HG03060 (cell line): ENCODE data around the gene CDC123.
"Not testable (repeated sequence)": the region's sequence is repeated elsewhere in the genome, so short reads cannot be mapped to it uniquely, and the experiment has no call there.

Source experiments
- ATAC-seq: cut with Tn5 transposase; IDR thresholded peaks from one replicate; pipeline ENCODE4 v1.9.1; 2021; ENCODE audit warnings: low read depth, moderate number of reproducible peaks; ENCODE audit not compliant: unreplicated experiment

CDC123 gene

GRCh38 chr10:12228851-12229250, 32.9 kb downstream of the CDC123 start:
- no peak for ATAC-seq

DNA sequence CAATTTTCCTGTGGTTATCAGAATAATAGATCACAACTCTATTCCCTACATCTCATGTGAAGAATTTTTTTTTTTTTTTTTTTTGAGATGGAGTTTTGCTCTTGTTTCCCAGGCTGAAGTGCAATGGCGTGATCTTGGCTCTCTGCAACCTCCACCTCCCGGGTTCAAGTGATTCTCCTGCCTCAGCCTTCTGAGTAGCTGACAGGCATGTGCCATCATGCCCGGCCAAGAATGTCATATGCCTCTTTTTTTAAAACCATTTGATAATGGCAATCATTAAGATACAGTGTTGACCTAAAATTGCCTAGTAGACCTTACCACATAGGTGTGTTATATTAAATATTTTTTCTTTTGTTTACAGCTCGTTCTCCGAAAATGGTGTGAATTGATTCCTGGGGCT, 38.7 kb downstream of the CDC123 start:
- not testable (repeated sequence) for ATAC-seq

GRCh38 chr10:12235116-12235694, 39.2 kb downstream of the CDC123 start:
- ATAC-seq = no peak

DNA sequence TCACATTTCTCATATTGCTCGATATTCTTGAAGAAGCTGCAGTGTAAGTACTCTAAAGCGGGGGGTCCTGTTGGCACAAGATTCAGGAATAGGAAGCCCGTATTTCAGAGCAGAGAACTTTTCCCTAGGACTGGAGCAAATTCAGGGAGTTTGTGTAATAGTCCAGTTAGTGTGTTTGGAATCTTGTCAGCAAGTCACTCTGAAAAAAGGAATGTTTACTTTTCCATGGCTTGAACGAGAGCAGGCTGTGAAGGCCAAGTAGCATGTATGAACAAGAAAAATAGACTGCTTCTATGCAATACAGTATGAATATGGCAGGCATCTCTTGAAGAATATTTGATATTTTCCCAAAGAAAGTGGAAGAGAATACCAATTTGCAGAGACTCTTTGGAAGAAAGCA, 39.8 kb downstream of the CDC123 start:
- ATAC-seq = no peak

DNA sequence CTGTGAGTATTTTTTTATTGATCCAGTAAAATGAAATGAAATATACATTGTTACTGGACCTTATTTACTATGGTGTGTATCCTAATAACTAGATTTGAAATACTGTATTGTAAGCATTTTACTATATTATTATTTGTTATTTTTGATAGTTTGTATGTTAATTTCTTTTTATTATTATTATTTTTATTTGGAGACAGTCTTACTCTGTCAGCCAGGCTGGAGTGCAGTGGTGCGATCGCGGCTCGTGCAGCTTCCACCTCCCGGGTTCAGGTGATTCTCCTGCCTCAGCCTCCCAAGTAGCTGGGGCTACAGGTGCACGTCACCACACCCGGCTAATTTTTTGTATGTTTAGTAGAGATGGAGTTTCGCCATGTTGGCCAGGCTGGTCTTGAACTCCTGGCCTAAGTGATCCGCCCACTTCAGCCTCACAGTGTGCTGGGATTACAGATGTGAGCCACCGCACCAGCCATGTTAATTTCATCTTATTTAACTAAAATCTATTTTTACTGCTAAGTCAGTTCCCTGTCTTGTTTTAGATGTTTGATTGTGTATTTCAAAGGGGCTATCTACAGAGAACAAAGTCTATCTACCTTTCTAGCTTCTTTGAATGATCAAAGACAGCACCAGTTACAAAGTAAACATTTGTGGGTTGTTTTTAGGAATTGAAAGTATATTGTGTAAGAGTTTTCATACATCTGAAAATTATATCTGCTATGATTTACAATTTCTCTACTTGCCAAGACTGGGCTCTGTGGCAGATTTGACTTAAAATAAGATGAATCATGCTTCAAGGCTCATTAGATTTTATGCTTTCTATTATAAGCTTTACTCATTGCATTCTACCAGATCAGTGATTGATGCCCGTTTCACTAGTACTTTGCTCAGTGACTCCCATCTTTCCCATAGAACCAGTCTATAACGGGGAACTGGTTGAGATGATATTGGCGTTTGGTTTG, 41.6 kb downstream of the CDC123 start:
- no peak for ATAC-seq

DNA sequence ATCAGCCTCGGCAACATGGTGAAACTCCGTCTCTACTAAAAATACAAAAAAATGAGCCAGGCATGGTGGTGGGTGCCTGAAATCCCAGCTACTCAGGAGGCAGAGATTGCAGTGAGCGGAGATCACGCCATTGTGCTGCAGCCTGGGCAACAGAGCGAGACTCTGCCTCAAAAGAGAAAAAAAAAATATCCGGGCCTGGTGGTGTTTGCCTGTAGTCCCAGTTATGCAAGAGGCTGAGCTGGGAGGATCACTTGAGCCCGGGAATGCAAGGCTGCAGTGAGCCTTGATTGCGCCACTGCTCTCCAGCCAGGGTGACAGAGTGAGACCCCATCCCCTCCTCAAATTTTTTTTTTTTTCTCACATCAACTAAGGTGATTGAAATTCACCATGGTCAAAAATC, 42.8 kb downstream of the CDC123 start:
- no peak for ATAC-seq

- ATAC-seq = no peak
These were observed 46.0 kb downstream of the CDC123 start for GRCh38 chr10:12241810-12242529.

GRCh38 chr10:12243864-12244620, 48.1 kb downstream of the CDC123 start:
- no peak for ATAC-seq

DNA sequence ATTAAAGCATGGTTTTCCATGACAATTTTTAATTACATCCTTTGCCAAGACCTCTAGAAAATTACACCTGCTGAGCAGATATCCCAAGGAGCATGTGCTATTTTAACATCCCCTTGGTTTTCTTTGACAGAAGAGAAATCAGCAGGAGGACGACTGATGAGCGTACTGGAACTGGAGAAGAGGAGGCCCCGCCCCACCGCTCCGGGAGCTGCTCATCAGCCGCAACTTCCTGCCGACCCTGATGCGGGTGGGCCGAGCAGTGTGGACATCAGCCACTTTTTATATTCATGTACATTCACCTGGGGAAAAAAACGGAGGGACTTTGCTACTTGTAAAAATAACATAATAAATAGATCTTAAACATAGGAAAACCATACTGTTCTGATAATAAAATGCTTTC, 54.2 kb downstream of the CDC123 start:
- ATAC-seq = no peak

- ATAC-seq = not testable (repeated sequence)
These were observed 54.7 kb downstream of the CDC123 start for GRCh38 chr10:12250702-12251101.

DNA sequence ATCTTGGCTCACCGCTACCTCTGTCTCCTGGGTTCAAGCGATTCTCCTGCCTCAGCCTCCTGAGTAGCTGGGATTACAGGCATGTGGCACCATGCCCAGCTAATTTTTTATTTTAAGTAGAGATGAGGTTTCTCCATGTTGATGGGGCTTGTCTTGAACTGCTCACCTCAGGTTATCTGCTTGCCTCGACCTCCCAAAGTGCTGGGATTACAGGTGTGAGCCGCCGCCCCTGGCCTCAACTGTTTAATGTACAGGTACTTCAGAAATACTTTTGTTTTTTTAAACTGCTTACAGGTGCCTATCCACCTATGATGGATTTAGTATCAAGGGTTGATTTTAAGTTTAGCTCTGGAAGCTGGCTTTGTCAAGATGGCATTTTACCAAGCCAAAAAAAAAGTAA, 55.6 kb downstream of the CDC123 start:
- no peak for ATAC-seq

DNA sequence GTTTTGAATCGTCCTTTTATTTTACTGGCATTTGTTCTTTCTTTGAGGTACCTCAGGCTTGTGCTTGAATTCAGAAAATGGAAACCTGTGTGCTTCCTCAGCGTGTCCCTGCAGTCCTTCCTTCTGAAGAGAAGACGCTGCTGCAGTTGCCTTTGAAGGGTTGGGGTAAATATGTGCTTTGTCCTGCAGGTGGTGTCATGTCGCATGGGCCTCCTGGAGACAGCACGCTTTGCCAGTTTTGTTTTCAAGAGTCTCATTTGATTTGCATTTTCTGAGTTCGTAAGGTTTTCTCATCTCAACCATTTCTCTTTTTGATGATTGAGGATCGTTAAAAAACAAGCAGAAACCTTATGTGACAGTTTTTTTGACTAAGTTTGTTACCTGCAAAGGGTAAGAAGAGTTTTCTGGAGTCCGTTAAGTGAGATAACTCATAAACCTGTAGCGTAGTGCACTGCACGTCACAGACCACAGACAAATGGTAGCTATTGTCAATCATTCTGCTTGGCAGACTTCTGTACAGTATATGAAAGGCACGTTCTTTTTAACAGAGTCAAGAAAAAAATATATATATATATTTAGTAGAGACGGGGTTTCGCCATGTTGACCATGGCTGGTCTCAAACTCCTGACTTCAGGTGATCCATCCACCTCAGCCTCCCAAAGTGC, 57.0 kb downstream of the CDC123 start:
- no peak for ATAC-seq

- ATAC-seq = no peak
These were observed 59.1 kb downstream of the CDC123 start for GRCh38 chr10:12255048-12255447.

GRCh38 chr10:12259988-12260387, 64.0 kb downstream of the CDC123 start:
- no peak for ATAC-seq

DNA sequence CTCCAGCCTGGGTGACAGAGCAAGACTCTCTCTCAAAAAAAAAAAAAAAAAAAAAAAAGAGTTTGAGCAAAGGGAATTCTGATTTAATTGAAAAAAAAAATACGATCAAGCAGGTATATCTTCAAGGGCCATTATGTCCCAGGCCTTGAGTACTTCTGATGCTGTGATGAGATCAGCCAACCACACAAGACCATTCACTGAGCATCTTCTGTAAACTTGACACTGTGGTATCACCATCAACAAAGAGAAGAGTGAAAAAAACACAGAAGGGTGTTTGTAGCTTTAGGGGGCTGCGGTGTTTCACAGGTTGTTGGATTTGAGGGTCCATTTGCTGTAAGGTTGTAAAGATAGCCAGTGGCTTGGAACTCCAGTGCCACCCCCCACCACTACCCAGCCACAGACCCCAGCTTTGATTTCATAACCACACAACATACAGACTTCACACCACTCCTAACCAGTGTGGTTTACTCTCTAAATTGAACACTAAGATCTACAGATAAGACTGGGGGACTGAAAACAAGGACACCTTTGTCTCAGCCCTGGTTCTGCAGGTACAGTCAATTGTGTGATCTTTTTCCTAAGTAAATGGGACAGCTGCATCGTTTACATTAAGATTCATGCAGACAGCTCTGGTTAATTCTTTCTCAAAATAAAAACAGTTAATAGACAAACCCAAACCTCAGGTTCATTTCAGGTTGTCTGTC, 66.4 kb downstream of the CDC123 start:
- no peak for ATAC-seq

DNA sequence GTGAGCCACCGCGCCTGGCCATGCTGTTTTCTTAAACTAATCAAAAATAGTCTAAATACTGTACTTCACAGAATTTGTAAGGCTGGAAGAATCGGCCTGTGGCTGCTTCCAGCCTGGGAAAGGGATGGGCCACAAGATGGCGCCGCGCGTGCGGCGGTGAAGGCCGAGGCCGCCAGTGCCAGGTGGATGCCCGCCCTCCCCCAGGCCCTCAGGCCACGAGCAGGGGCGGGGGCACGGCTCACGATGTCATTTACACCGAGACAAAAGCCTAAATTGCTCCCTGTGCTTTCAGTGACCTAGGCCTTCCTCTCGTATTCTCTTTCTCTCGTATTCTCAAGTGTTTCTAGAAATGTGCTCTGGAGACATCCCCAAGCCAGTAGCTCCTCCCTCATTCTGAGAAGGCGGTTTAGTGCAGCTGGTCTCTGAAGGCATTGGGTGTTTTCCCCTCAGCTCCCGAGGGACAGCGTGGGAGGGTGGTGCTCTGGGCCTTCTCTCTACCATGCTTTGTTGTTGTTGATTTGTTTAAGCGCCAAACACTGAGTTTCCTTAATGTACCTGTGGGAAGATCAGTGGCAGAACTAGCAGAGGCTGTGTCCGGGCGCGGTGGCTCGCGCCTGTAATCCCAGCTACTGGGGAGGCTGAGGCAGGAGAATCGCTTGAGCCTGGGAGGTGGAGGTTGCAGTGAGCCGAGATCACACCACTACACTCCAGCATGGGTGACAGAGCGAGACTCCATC, 68.4 kb downstream of the CDC123 start:
- peak; percentile 78 for ATAC-seq

DNA sequence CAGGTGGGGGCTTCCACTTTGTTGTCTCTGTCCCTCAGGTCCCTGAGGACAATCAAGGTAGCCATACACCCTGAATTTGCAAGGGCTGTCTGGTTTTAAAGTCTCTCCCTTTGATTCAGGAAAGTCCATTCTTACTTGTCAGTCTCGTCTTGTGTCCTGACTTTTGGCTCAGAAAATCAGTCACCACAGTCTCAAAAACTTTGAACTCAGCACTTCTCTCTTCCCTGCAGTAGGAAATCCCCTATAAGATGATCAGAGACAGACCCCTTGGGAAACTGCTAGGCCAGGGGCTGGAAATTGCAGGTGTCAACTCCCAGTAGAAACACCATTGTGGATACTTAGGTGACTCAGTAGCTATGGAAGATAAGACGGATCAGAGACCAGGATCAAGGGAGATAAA, 73.1 kb downstream of the CDC123 start:
- ATAC-seq = no peak

DNA sequence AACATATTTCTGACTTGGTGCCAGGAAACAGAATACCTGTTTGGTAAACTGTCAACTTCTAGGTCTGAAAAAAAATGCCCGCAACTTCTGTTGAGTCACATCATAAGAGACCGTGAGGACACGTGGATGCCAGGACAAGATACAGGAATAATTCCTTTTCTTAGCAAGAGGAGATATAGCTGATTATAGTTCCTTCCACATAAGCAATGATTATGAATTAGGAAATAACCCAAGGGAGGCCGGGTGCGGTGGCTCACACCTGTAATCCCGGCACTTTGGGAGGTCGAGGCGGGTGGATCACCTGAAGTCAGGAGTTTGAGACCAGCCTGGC, 75.2 kb downstream of the CDC123 start:
- no peak for ATAC-seq

DNA sequence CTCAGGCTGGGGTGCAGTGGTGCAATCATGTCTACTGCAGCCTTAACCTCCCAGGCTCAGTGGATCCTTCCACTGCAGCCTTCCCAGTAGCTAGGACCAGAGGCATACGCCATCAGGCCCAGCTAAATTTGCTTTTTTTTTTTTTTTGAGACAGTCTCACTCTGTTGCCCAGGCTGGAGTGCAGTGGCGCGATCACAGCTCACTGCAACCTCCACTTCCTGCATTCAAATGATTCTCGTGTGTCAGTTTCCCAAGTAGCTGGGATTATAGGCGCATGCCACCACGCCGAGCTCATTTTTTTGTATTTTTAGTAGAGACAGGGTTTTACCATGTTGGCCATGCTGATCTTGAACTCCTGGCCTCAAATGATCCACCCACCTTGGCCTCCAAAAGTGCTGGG, 81.9 kb downstream of the CDC123 start:
- ATAC-seq = not testable (repeated sequence)
